Keratinocyte (primary cell): ENCODE results near the gene CCNB1IP1. TPM values are rescaled to one million over a fixed set of nuclear protein-coding genes. Genes with fewer than 3 reads are reported as not detected.

Experiments used
- DNase-seq: peaks from one replicate; pipeline ENCODE4 v3.0.0-alpha.2; 2011; ENCODE audit warnings: low read depth, missing footprints, low spot score
- FAIRE-seq: peaks from 2 replicates; lab custom pipeline; 2011; peaks lifted over from hg19 to GRCh38; lab: Jason Lieb, UNC
- H2AFZ ChIP-seq: 2 replicates; pipeline ENCODE4 v1.6.0; 2012; ENCODE audit warnings: low read length, control low read depth, inconsistent platforms; ENCODE audit not compliant: control insufficient read depth
- H3K27ac ChIP-seq: 2 replicates; pipeline ENCODE4 v1.5.1; 2011; ENCODE audit warnings: low read length; ENCODE audit not compliant: control insufficient read depth, insufficient read depth
- H3K27me3 ChIP-seq: 3 replicates; pipeline ENCODE4 v1.6.0; 2011; ENCODE audit warnings: low read length; ENCODE audit not compliant: control insufficient read depth, insufficient read depth; ENCODE audit errors: extremely low read depth
- H3K36me3 ChIP-seq, 2 experiments: 2 replicates in 1 of 2; 3 replicates in 1 of 2; pipeline ENCODE4 v1.5.1; 2011; ENCODE audit warnings: low read length in 2 of 2, mild to moderate bottlenecking in 1 of 2; ENCODE audit not compliant: control insufficient read depth in 2 of 2, insufficient read depth in 2 of 2; ENCODE audit errors: extremely low read depth in 1 of 2
- H3K4me1 ChIP-seq: 3 replicates; pipeline ENCODE4 v1.5.1; 2011; ENCODE audit warnings: low read length; ENCODE audit not compliant: control insufficient read depth, insufficient read depth; ENCODE audit errors: extremely low read depth
- H3K4me2 ChIP-seq: 3 replicates; pipeline ENCODE4 v1.6.0; 2011; ENCODE audit warnings: low read depth, low read length; ENCODE audit not compliant: control insufficient read depth, insufficient read depth; ENCODE audit errors: extremely low read depth
- H3K4me3 ChIP-seq, 3 experiments: fragments of 200-600 bp in 1 of 3; sonication (generic) in 1 of 3; 2 replicates in 2 of 3; 3 replicates in 1 of 3; pipeline ENCODE4 v1.5.1; 2011 to 2016; ENCODE audit warnings: low read length in 3 of 3, mild to moderate bottlenecking in 3 of 3, control low read depth in 2 of 3, inconsistent platforms in 1 of 3, low read depth in 1 of 3, mixed read lengths in 1 of 3, mixed run types in 1 of 3, moderate library complexity in 1 of 3; ENCODE audit not compliant: control insufficient read depth in 2 of 3, insufficient read depth in 2 of 3; ENCODE audit errors: extremely low read depth in 1 of 3
- H3K79me2 ChIP-seq: 2 replicates; pipeline ENCODE4 v1.6.0; 2012; ENCODE audit warnings: low read length; ENCODE audit not compliant: control insufficient read depth, insufficient read depth
- H3K9ac ChIP-seq: 3 replicates; pipeline ENCODE4 v1.6.0; 2011; ENCODE audit warnings: low read length; ENCODE audit not compliant: control insufficient read depth, insufficient read depth; ENCODE audit errors: extremely low read depth
- H3K9me1 ChIP-seq: 3 replicates; pipeline ENCODE4 v1.6.0; 2011; ENCODE audit warnings: low read length; ENCODE audit not compliant: control insufficient read depth, insufficient read depth; ENCODE audit errors: extremely low read depth
- H3K9me3 ChIP-seq: 2 replicates; pipeline ENCODE4 v1.5.1; 2012; ENCODE audit warnings: low read depth, low read length; ENCODE audit not compliant: control insufficient read depth
- H4K20me1 ChIP-seq: 3 replicates; pipeline ENCODE4 v1.6.0; 2011; ENCODE audit warnings: low read length; ENCODE audit not compliant: control insufficient read depth, insufficient read depth; ENCODE audit errors: extremely low read depth
- EZH2 ChIP-seq: IDR thresholded peaks from one replicate; pipeline ENCODE4 v1.6.1; 2012; ENCODE audit warnings: inconsistent platforms, mild to moderate bottlenecking, low read length, moderate library complexity
- dilution Hi-C: fragments of 300-500 bp; cut with MboI; formaldehyde crosslinking; loops from one replicate; pipeline ENCODE4 v1.7.0; 2020; ENCODE audit warnings: low sequenced_read_pairs; ENCODE audit not compliant: extremely low pct_ligation_motif_present
- polyA plus RNA-seq, 5 experiments: library from polyadenylated mRNA; depleted of rRNA in 3 of 5; stranded (reverse) in 3 of 5; stranded (forward) in 1 of 5; unstranded in 1 of 5; fragments of >200 nt; gene quantifications; 1 replicate in 1 of 5; 2 replicates in 3 of 5; 3 replicates in 1 of 5; pipeline versions ENCODE4 v1.2.1 to v1.2.3, GENCODE V29; 2011 to 2012; ENCODE audit warnings: missing spikeins in 2 of 5, low read depth in 1 of 5, low replicate concordance in 1 of 5
- TF ChIP-seq, protein P1 (sequence below), 3 experiments: IDR thresholded peaks in 1 of 3; conservative IDR thresholded peaks in 1 of 3; optimal IDR thresholded peaks in 1 of 3; 2 replicates in 2 of 3; 3 replicates in 1 of 3; pipeline versions ENCODE3 to v1.5.1; 2011; ENCODE audit warnings: low read length in 3 of 3, mild to moderate bottlenecking in 3 of 3, moderate library complexity in 2 of 3, control low read depth in 1 of 3, inconsistent platforms in 1 of 3; ENCODE audit not compliant: insufficient read depth in 2 of 3; ENCODE audit errors: extremely low read depth in 1 of 3

The CCNB1IP1 gene
- polyA plus RNA-seq, 1 donor (not counting 4 experiments of a cell fraction or from before 2014, with no cell fraction given): 65.8 TPM

DNA sequence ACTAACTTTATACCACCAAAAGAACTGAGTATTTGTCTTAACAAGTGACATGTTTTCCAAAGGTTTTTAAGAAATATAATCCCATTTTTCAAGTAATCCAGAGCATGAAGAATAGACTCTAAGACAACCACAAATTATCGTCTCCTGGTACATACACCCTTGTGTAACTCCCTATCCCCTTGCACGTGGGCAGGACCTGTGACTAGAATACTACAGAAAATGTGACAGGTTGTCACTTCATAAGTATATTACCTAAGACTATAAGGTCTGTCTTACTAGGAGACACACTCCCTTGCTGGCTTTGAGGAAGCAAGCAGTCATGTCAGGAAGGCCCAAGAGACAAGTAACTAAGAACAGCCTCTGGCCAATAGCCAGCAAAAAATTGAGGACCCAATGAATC, 19.1 kb downstream of the CCNB1IP1 start:
- no peak overlapping the region for H3K4me3 ChIP-seq
- H3K27ac ChIP-seq: no peak overlapping the region
- TF ChIP-seq, protein P1, sequence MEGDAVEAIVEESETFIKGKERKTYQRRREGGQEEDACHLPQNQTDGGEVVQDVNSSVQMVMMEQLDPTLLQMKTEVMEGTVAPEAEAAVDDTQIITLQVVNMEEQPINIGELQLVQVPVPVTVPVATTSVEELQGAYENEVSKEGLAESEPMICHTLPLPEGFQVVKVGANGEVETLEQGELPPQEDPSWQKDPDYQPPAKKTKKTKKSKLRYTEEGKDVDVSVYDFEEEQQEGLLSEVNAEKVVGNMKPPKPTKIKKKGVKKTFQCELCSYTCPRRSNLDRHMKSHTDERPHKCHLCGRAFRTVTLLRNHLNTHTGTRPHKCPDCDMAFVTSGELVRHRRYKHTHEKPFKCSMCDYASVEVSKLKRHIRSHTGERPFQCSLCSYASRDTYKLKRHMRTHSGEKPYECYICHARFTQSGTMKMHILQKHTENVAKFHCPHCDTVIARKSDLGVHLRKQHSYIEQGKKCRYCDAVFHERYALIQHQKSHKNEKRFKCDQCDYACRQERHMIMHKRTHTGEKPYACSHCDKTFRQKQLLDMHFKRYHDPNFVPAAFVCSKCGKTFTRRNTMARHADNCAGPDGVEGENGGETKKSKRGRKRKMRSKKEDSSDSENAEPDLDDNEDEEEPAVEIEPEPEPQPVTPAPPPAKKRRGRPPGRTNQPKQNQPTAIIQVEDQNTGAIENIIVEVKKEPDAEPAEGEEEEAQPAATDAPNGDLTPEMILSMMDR (optimal IDR thresholded peaks at IDR 0.05 in 1 of 3, IDR thresholded peaks at IDR 0.05 in 1 of 3, conservative IDR thresholded peaks at IDR 0.05 in 1 of 3; ENCODE audit: extremely low read depth in 1 of 3, insufficient read depth in 2 of 3, low read length in 3 of 3): no peak
- TF ChIP-seq EZH2: no peak
- H4K20me1 ChIP-seq: peaks cover 3% of the 10 kb centered on the region
- H3K79me2 ChIP-seq: peaks cover 15% of the 10 kb centered on the region
- H3K9me3 ChIP-seq: no peaks in the 10 kb centered on the region
- H3K36me3 ChIP-seq: peaks cover 11 to 20% of the 10 kb centered on the region in 2 experiments
- no peaks in the 10 kb centered on the region for H3K4me1 ChIP-seq
- no peak overlapping the region for H3K4me2 ChIP-seq
- no peaks in the 10 kb centered on the region for H3K9me1 ChIP-seq
- no peaks in the 10 kb centered on the region for H3K27me3 ChIP-seq
- DNase-seq: no peak
- no peak overlapping the region for H2AFZ ChIP-seq
- no peak for FAIRE-seq
- H3K9ac ChIP-seq: no peak overlapping the region
- dilution Hi-C loops: no loop called here

DNA sequence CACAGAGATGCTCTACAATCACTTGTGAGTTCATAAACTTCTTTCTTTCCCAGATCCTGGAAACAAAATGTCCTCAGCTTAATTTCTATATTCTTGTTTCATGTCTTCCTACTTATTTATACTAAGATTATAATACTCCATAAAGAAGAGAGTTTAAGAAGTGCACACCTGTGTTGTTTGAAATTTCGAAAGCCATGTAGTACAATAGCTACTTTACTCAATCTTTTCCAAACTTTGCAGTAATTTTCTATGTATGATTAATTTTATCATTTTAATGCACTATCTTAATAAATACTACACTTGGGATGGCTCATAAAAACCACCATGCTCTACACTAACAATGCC, 27.0 kb downstream of the CCNB1IP1 start:
- TF ChIP-seq, protein P1 (optimal IDR thresholded peaks at IDR 0.05 in 1 of 3, IDR thresholded peaks at IDR 0.05 in 1 of 3, conservative IDR thresholded peaks at IDR 0.05 in 1 of 3; ENCODE audit: extremely low read depth in 1 of 3, insufficient read depth in 2 of 3, low read length in 3 of 3): no peak
- TF ChIP-seq EZH2: no peak
- dilution Hi-C loops: no loop called here
- Histone ChIP-seq H4K20me1 (no peaks in the 10 kb centered on the region), H3K9me3 (no peaks in the 10 kb centered on the region), H3K9me1 (no peaks in the 10 kb centered on the region), H3K27ac (no peak overlapping the region), H3K4me2 (no peak overlapping the region), H3K4me3 (peak overlapping the region in 2 of 3 experiments; percentile 97 to 99), H2AFZ (no peak overlapping the region), H3K27me3 (no peaks in the 10 kb centered on the region), H3K4me1 (peaks cover 11% of the 10 kb centered on the region), H3K36me3 (no peaks in the 10 kb centered on the region), H3K79me2 (peaks cover 16% of the 10 kb centered on the region), H3K9ac (no peak overlapping the region)
- DNase-seq (no peak), FAIRE-seq (no peak)
